ENCODE data around the gene ZFYVE26.
A peak's percentile ranks its signal among the peaks of the same experiment; 100 is the strongest.
"Not testable (repeated sequence)": the region's sequence is repeated elsewhere in the genome, so short reads cannot be mapped to it uniquely, and the experiment has no call there.

ZFYVE26 gene

DNA sequence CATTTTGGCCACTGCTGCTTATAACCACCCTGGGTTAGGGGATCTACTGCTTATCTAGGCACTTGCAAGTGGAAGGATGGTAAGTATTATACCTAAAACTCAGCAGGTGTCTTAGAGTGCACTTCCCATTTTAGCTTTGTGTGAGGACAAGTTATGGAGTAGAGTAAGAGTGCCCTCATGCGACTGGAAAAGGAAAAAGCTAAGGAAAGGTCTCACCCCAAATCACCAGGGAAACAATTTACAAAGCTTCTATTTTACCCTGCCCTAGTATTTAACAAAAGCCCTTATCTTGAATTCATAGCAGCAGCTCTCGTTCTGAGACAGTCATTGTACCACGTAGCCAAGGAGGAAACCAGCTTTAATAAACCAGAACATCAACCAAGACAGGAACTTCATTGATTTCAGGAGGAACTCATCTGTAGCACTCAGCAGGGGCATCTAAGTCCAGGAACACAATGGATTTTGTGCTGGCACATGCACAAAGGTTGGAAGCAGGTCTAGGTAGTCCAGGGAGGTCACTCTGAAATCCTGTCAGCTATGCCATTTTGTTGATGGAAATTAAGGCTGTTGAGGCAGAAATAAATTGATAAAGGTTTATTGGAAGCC lies 111.8 kb downstream of the ZFYVE26 start:
- peak; percentile 55 for DNase-seq

DNA sequence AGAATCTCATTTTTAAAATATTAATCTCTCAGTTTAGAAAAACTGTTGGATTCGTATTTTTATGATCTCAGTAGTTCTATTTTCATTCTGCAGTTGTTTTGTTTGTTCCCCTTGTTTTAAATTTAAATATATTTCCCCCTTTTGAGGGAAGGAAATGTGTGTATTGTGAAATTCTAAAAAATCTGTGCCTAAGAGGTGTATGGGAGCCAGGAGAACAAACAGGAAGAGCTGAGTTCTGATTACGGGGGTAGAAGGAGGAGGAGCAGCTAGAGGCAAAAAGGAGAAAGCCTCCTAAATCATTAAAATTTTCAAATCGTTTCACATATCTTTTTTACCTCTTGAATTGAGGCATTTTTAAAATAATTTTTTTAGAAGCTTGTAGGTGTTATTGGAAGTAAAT lies 112.4 kb downstream of the ZFYVE26 start:
- DNase-seq = no peak

DNA sequence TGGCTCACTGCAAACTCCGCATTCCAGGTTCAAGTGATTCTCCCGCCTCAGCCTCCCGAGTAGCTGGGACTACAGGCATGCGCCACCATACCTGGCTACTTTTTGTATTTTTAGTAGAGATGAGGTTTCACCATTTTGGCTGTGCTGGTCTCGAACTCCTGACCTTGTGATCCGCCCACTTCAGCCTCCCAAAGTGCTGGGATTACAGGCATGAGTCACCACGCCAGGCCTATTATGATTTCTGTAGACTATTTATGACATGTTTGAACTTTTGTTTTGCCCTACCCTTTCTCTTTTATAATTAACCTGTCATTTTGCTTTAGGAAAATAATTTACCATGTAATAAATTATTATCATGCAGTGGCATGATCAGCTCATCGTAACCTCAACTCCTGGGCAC lies 114.9 kb downstream of the ZFYVE26 start, which contains the start of gene RDH12:
RDH12 (plus strand) TSS at position 395 of the 400 bp plus-strand sequence. CDS start 20,757 bp downstream, outside the sequence.
- DNase-seq = not testable (repeated sequence)

DNA sequence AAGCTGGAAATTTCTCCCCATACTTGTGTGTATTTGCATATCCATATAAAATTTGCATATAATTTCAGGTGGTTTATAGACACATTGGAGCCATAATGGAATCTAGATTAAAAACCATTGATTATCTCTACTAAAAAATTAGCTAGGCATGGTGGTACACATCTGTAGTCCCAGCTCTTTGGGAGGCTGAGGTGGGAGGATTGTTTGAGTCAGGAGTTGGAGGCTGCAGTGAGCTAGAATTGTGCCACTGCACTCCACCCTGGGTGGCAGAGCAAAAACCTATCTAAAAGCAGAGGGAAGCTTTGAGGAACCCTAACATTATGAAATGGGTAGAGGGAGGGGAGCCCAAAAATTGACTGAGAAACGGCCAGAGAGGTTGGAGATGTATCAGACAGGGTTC lies 118.2 kb downstream of the ZFYVE26 start:
- no peak for DNase-seq

DNA sequence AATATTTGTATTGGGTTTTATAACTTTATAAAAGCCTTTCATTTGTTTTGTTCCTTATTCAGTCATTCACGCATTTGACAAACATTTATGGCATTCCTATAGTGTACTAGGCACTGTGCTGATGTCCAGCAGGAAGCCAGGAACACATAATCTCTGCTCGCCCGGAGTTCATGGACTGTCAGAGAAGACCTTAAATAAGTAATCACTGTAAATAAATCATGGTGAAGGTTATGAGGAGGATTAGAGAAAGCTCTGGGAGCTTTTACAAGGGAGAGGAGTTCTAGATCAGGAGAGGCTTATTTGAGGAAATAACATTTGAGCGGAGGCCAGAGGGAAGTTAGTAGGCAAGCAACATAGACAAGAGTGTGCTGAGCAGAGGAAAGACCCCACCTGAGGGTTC lies 119.4 kb downstream of the ZFYVE26 start:
- no peak for DNase-seq
